ENCODE data around the gene LIMS1.
"Not testable (repeated sequence)": the region's sequence is repeated elsewhere in the genome, so short reads cannot be mapped to it uniquely, and the experiment has no call there.

DNA sequence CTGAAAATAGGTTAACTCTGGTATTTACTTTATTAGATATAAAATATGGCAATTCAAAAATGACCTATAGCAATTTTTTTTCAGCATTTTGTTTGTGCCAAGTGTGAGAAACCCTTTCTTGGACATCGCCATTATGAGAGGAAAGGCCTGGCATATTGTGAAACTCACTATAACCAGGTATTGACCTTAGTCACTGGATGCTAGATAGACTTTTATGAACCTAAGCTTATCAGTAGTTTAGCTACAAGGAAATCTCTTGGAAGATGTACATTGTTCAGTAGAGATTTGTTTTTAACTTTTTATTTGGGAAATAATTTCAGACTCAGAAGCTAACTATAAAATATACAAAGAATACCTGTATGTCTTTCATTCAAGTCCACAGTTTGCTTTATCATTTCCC lies 142.3 kb downstream of the LIMS1 start:
- TF ChIP-seq, protein P1, sequence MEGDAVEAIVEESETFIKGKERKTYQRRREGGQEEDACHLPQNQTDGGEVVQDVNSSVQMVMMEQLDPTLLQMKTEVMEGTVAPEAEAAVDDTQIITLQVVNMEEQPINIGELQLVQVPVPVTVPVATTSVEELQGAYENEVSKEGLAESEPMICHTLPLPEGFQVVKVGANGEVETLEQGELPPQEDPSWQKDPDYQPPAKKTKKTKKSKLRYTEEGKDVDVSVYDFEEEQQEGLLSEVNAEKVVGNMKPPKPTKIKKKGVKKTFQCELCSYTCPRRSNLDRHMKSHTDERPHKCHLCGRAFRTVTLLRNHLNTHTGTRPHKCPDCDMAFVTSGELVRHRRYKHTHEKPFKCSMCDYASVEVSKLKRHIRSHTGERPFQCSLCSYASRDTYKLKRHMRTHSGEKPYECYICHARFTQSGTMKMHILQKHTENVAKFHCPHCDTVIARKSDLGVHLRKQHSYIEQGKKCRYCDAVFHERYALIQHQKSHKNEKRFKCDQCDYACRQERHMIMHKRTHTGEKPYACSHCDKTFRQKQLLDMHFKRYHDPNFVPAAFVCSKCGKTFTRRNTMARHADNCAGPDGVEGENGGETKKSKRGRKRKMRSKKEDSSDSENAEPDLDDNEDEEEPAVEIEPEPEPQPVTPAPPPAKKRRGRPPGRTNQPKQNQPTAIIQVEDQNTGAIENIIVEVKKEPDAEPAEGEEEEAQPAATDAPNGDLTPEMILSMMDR (IDR thresholded peaks at IDR 0.05) = not testable (repeated sequence)
- TF ChIP-seq POLR2A (IDR thresholded peaks at IDR 0.05) = not testable (repeated sequence)
